Nephron (organoid): ENCODE data around the gene DNAJC4.

Experiments used
- H3K27ac Mint-ChIP-seq, 3 experiments: 2 replicates each; pipeline ENCODE4 v1.8.0; 2020; ENCODE audit warnings: mixed read lengths in 3 of 3, mild to moderate bottlenecking in 2 of 3, moderate library complexity in 1 of 3
- H3K27me3 Mint-ChIP-seq: 2 replicates; pipeline ENCODE4 v1.8.0; 2021; ENCODE audit warnings: low read depth, mild to moderate bottlenecking, moderate library complexity, mixed read lengths
- H3K36me3 Mint-ChIP-seq: 2 replicates; pipeline ENCODE4 v1.8.0; 2020; ENCODE audit warnings: low read depth, mixed read lengths
- H3K4me1 Mint-ChIP-seq: 2 replicates; pipeline ENCODE4 v1.8.0; 2020; ENCODE audit warnings: mixed read lengths
- H3K4me3 Mint-ChIP-seq, 3 experiments: 2 replicates each; pipeline ENCODE4 v1.8.0; 2020; ENCODE audit warnings: mild to moderate bottlenecking in 3 of 3, mixed read lengths in 3 of 3, moderate library complexity in 2 of 3
- H3K9me3 Mint-ChIP-seq: 2 replicates; pipeline ENCODE4 v1.8.0; 2020; ENCODE audit warnings: mixed read lengths
- CTCF ChIP-seq, 3 experiments: fragments of 200-600 bp; sonication (generic); IDR thresholded peaks; one replicate each; pipeline ENCODE4 v1.5.0; 2021; ENCODE audit warnings: antibody characterized with exemption in 3 of 3; ENCODE audit not compliant: unreplicated experiment in 3 of 3

DNAJC4 gene

GRCh38 chr11:64224891-64225607 lies 5.3 kb upstream of the DNAJC4 start:
- Mint-ChIP-seq H3K36me3 (no peaks in the 10 kb centered on the region), H3K9me3 (no peaks in the 10 kb centered on the region), H3K4me3 (peak overlapping the region; percentile 87 to 91 (median 90)), H3K27me3 (no peaks in the 10 kb centered on the region), H3K27ac (peak overlapping the region in 2 of 3 experiments; percentile 84 to 85), H3K4me1 (peaks cover 22% of the 10 kb centered on the region)
- TF ChIP-seq CTCF (IDR thresholded peaks at IDR 0.05; ENCODE audit: unreplicated experiment in 3 of 3) = no peak

DNA sequence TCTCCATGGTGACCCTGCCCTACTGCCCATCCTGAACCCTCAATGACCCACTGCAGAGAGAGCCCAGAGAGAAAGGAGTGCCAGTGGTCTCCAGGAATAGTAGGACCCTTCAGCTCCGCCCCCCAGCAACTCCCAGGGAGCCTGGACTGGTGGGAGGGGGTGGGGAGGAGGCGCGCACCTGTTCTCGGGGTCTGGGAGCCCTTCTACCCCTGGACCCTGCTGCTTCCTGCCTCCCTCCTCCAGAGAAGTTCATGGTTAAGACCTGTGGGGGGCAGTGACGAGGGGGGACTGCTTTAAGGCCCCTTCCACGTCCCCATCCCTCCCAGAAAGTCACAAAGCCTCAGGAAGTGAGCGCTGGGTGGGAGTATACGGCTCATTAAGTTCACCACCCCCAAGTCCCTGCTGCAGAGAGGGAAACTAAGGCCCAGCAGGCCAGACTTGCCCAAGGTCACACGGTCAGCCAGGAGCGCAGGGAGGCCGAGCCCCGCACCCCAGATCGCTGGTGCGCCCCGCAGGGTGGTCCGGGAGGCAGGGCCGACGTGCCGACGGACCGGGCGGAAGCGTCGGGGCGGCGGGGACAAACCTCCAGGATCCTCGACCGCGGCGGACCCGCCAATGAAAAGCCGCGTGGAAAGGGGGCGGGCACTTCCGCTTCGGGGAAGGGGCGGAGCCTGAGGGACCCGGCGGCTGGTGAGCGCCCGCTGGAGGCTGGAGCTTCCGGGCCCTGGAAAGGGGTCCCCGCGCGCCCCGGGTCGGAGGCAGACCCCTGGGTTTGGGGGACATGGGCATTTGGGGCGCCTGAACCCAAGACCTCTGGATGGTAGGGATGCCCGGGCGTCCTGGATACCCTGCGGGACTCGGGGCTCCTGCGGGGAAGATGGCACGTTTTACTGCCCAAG lies 4.5 kb upstream of the DNAJC4 start, which contains the start of the genes NUDT22 and TRPT1:
Gene NUDT22, plus strand, starts transcription at position 667 of the 899 bp plus-strand sequence. CDS start 379 bp downstream, outside the sequence.
Gene TRPT1, minus strand, starts transcription at position 579 of the 899 bp plus-strand sequence. Its CDS starts 326 bp downstream, at position 253.
- H3K9me3 Mint-ChIP-seq = no peaks in the 10 kb centered on the region
- peak within 1 kb of the TSS; percentile 87 to 91 (median 90) for H3K4me3 Mint-ChIP-seq
- peaks cover 28% of the 10 kb centered on the region for H3K4me1 Mint-ChIP-seq
- no peaks in the 10 kb centered on the region for H3K36me3 Mint-ChIP-seq
- peak within 1 kb of the TSS; percentile 40 to 85 (median 84) for H3K27ac Mint-ChIP-seq
- TF ChIP-seq CTCF (IDR thresholded peaks at IDR 0.05; ENCODE audit: unreplicated experiment in 3 of 3) = peak in 1 of 3 experiments; percentile 3
- peaks cover under 1% of the 10 kb centered on the region for H3K27me3 Mint-ChIP-seq

DNA sequence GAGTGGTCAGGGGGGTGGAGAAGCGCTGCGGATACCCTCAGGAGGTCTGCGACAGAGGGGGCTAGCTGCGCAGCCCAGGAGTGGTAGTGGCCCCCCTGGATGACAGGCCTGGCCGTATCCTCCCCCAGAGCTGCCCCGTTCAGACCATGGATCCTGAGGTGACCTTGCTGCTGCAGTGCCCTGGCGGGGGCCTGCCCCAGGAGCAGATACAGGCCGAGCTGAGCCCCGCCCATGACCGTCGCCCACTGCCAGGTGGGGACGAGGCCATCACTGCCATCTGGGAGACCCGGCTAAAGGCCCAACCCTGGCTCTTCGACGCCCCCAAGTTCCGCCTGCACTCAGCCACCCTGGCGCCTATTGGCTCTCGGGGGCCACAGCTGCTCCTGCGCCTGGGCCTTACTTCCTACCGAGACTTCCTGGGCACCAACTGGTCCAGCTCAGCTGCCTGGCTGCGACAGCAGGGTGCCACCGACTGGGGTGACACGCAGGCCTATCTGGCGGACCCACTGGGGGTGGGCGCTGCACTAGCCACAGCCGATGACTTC lies 3.8 kb upstream of the DNAJC4 start:
- peaks cover 4% of the 10 kb centered on the region for H3K27me3 Mint-ChIP-seq
- H3K36me3 Mint-ChIP-seq = no peaks in the 10 kb centered on the region
- TF ChIP-seq CTCF (IDR thresholded peaks at IDR 0.05; ENCODE audit: unreplicated experiment in 3 of 3) = no peak
- H3K27ac Mint-ChIP-seq = peak overlapping the region in 1 of 3 experiments; percentile 40
- H3K4me1 Mint-ChIP-seq = peaks cover 32% of the 10 kb centered on the region
- H3K9me3 Mint-ChIP-seq = no peaks in the 10 kb centered on the region
- peak overlapping the region; percentile 87 to 91 (median 90) for H3K4me3 Mint-ChIP-seq

DNA sequence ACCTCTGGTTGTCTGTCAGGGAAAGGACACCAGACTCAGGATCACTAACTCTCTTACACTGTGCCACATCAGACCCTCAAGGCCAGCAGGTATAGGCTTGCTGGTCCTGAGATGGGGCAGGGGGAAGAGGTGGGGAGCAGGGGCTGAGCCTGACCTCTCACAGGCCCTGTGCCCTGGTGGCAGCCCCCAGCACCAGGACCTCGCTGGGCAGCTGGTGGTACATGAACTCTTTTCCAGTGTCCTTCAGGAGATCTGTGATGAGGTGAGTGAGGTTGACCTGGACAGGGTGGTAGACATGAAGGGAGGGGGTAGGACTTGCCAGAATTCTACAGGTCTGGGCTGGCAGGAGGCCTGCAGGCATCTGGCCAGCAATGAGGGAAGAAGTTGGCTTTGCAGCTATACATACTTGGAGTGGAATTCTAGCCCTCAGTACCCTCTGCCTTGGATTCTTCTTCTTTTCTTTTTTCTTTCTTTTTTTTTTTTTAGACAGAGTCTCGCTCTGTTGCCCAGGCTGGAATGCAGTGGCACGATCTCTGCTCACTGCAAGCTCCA lies 2.9 kb upstream of the DNAJC4 start:
- Mint-ChIP-seq H3K4me3 (peak overlapping the region; percentile 87 to 91 (median 90)), H3K27ac (peak overlapping the region; percentile 40 to 60 (median 59)), H3K9me3 (no peaks in the 10 kb centered on the region), H3K4me1 (peaks cover 32% of the 10 kb centered on the region), H3K27me3 (peaks cover 4% of the 10 kb centered on the region), H3K36me3 (no peaks in the 10 kb centered on the region)
- TF ChIP-seq CTCF (IDR thresholded peaks at IDR 0.05; ENCODE audit: unreplicated experiment in 3 of 3) = no peak

GRCh38 chr11:64229090-64229743 lies 1.1 kb upstream of the DNAJC4 start:
- Mint-ChIP-seq H3K36me3 (no peaks in the 10 kb centered on the region), H3K4me3 (peak overlapping the region; percentile 84 to 92 (median 89)), H3K4me1 (peaks cover 36% of the 10 kb centered on the region), H3K27me3 (peaks cover 4% of the 10 kb centered on the region), H3K27ac (peak overlapping the region; percentile 51 to 89 (median 62)), H3K9me3 (no peaks in the 10 kb centered on the region)
- TF ChIP-seq CTCF (IDR thresholded peaks at IDR 0.05; ENCODE audit: unreplicated experiment in 3 of 3) = no peak
